HepG2 (cell line): ENCODE measurements around the gene PDLIM5. TPM values are rescaled to one million over a fixed set of nuclear protein-coding genes. Genes with fewer than 3 reads are reported as not detected.

Experiments used
- ATAC-seq: fragments of 200-7000 bp; cut with Tn5 transposase; 3 replicates; pipeline ENCODE4 v1.9.1; 2020; ENCODE audit warnings: mild to moderate bottlenecking, moderate library complexity
- BruUV-seq: library from RNA; stranded (reverse); fragments of 400-500 nt; replicated peaks from 2 replicates; lab custom pipeline; 2021; lab: Mats Ljungman, UMichigan
- CTCF ChIA-PET: fragments of 300-600 bp; formaldehyde crosslinking; extraction: SDS; loops from one replicate; lab custom pipeline; 2021; ENCODE audit warnings: low total read pairs, inconsistent platforms, low intra/inter-chr PET ratio; lab: Yijun Ruan, JAX
- POLR2A ChIA-PET: fragments of 350-600 bp; sonication (Branson Sonifier 250); formaldehyde crosslinking; loops from one replicate; lab custom pipeline; 2020; ENCODE audit warnings: antibody characterized with exemption, inconsistent platforms; lab: Yijun Ruan, JAX
- DNase-seq: peaks from one replicate; pipeline ENCODE4 v3.0.0-alpha.2; 2015; ENCODE audit warnings: low spot score
- FAIRE-seq: peaks from 3 replicates; lab custom pipeline; 2011; peaks lifted over from hg19 to GRCh38; lab: Jason Lieb, UNC
- H2AFZ ChIP-seq: one replicate; pipeline ENCODE4 v1.6.1; 2011; ENCODE audit warnings: low read length, inconsistent platforms
- H3K27ac ChIP-seq: fragments of 300-600 bp; 3 replicates; pipeline ENCODE4 v1.8.0; 2011; ENCODE audit warnings: mixed run types, mild to moderate bottlenecking, mixed read lengths, low read length, inconsistent platforms; ENCODE audit not compliant: insufficient read depth; ENCODE audit errors: extremely low read length
- H3K27me3 ChIP-seq, 2 experiments: fragments of 200-600 bp in 1 of 2; 2 replicates in 1 of 2; 3 replicates in 1 of 2; pipeline versions ENCODE4 v1.6.0 to v1.8.0; 2011; ENCODE audit warnings: low read length in 2 of 2, mild to moderate bottlenecking in 2 of 2, moderate library complexity in 2 of 2, inconsistent platforms in 1 of 2; ENCODE audit not compliant: insufficient read depth in 2 of 2, control insufficient read depth in 1 of 2
- H3K36me3 ChIP-seq, 2 experiments: fragments of 200-600 bp in 1 of 2; replicated peaks in 1 of 2; 2 replicates in 1 of 2; 3 replicates in 1 of 2; pipeline versions ENCODE4 v1.5.1 to v1.8.0; 2011; ENCODE audit warnings: low read length in 2 of 2, inconsistent platforms in 1 of 2; ENCODE audit not compliant: insufficient read depth in 2 of 2, control insufficient read depth in 1 of 2
- H3K4me1 ChIP-seq: 2 replicates; pipeline ENCODE4 v1.5.1; 2012; ENCODE audit warnings: low read length, inconsistent platforms; ENCODE audit not compliant: insufficient read depth
- H3K4me2 ChIP-seq: 2 replicates; pipeline ENCODE4 v1.6.0; 2011; ENCODE audit warnings: low read depth, low read length, inconsistent platforms
- H3K4me3 ChIP-seq, 3 experiments: fragments of 200-600 bp in 1 of 3; sonication (generic), shearing (Covaris generic) in 1 of 3; replicated peaks in 1 of 3; 2 replicates each; pipeline ENCODE4 v1.5.1; 2011 to 2016; ENCODE audit warnings: low read length in 3 of 3, inconsistent platforms in 2 of 3, low read depth in 2 of 3, mild to moderate bottlenecking in 2 of 3, control low read depth in 1 of 3, mixed read lengths in 1 of 3; ENCODE audit not compliant: insufficient read depth in 1 of 3
- H3K79me2 ChIP-seq: one replicate; pipeline ENCODE4 v1.6.1; 2011; ENCODE audit warnings: low read length, inconsistent platforms; ENCODE audit not compliant: insufficient read depth
- H3K9ac ChIP-seq: 2 replicates; pipeline ENCODE4 v1.6.0; 2011; ENCODE audit warnings: mild to moderate bottlenecking, low read depth, low read length, inconsistent platforms; ENCODE audit not compliant: insufficient read depth
- H3K9me3 ChIP-seq: 2 replicates; pipeline ENCODE4 v1.5.1; 2012; ENCODE audit warnings: mild to moderate bottlenecking, low read length
- H4K20me1 ChIP-seq: 2 replicates; pipeline ENCODE4 v1.6.0; 2011; ENCODE audit warnings: inconsistent platforms, mild to moderate bottlenecking, low read length, moderate library complexity; ENCODE audit not compliant: insufficient read depth
- ATF6 ChIP-seq: sonication (generic); formaldehyde crosslinking; conservative IDR thresholded peaks from 2 replicates; pipeline ENCODE4 v1.4.0; 2020; ENCODE audit warnings: missing genetic modification reagents
- ATF7 ChIP-seq, 2 experiments: fragments of 450-650 bp in 1 of 2; sonication (generic) in 1 of 2; formaldehyde crosslinking in 1 of 2; IDR thresholded peaks; 2 replicates each; pipeline versions ENCODE4 v1.4.0 to v1.6.1; 2016 to 2020; ENCODE audit warnings: antibody characterized with exemption in 1 of 2, mild to moderate bottlenecking in 1 of 2, missing genetic modification reagents in 1 of 2
- EHMT2 ChIP-seq: fragments of 200-600 bp; sonication (generic); IDR thresholded peaks from 2 replicates; pipeline ENCODE4 v1.7.0; 2017; ENCODE audit warnings: antibody characterized with exemption, low read depth, low read length, borderline replicate concordance
- POLR2AphosphoS2 ChIP-seq: IDR thresholded peaks from 2 replicates; pipeline ENCODE4 v1.6.1; 2011; ENCODE audit warnings: low read depth, low read length, improper control_type of control experiment
- TFDP2 ChIP-seq: sonication (generic); formaldehyde crosslinking; IDR thresholded peaks from 2 replicates; pipeline ENCODE4 v1.4.0; 2020; ENCODE audit warnings: missing genetic modification reagents
- ZFP36L2 ChIP-seq: sonication (generic); formaldehyde crosslinking; IDR thresholded peaks from 2 replicates; pipeline ENCODE4 v1.4.0; 2020; ENCODE audit warnings: missing genetic modification reagents
- ZNF275 ChIP-seq: sonication (generic); formaldehyde crosslinking; IDR thresholded peaks from 2 replicates; pipeline ENCODE4 v1.8.0; 2022; ENCODE audit warnings: missing genetic modification reagents, mild to moderate bottlenecking, inconsistent platforms, borderline replicate concordance
- ZNF556 ChIP-seq: sonication (generic); formaldehyde crosslinking; IDR thresholded peaks from 2 replicates; pipeline ENCODE4 v1.4.0; 2020; ENCODE audit warnings: mild to moderate bottlenecking, missing genetic modification reagents, borderline replicate concordance
- WGBS: methylation state at CpG from one replicate; pipeline ENCODE4 v1.1.6; 2017; ENCODE audit warnings: low lambda C conversion rate; 5-methylcytosine and 5-hydroxymethylcytosine counted together
- in situ Hi-C: cut with HindIII; loops from 2 replicates; pipeline ENCODE4 v1.10.0; 2017; ENCODE audit warnings: low pct_unique_long_range_greater_than_20kb; ENCODE audit not compliant: extremely low pct_ligation_motif_present
- intact Hi-C: fragments of 100-400 bp; cut with micrococcal nuclease; formaldehyde crosslinking; loops from one replicate; pipeline ENCODE4 v1.10.0; 2022; ENCODE audit not compliant: unreplicated experiment
- polyA plus RNA-seq, 8 experiments: library from polyadenylated mRNA; depleted of rRNA in 3 of 8; stranded (reverse) in 7 of 8; unstranded in 1 of 8; fragments of >200 nt; fragmentation: Illumina TruSeq in 4 of 8; extraction: Trizol in 4 of 8; gene quantifications; 2 replicates each; pipeline versions ENCODE4 v1.2.1 to v1.2.3, GENCODE V29; 2011 to 2016; ENCODE audit warnings: low read depth in 4 of 8, missing spikeins in 1 of 8, mixed read lengths in 1 of 8; ENCODE audit not compliant: insufficient read depth in 1 of 8
- total RNA-seq, 5 experiments: library from RNA; depleted of rRNA; stranded (reverse); fragments of >200 nt; fragmentation: Illumina TruSeq; extraction: Trizol; gene quantifications; 2 replicates each; pipeline ENCODE4 v1.2.3, GENCODE V29; 2016; ENCODE audit warnings: low read depth in 1 of 5

The PDLIM5 gene
- total and polyA plus RNA-seq, 2 of the 13 experiments (the other 11 are each of a cell fraction or from before 2014, with no cell fraction given): 52.8 to 119 TPM

- no peak overlapping the region for H3K27ac ChIP-seq
- WGBS: 100% methylated on average over 3 of the region's 3 CpGs
- H3K4me1 ChIP-seq: no peaks in the 10 kb centered on the region
- H3K79me2 ChIP-seq: no peaks in the 10 kb centered on the region
- no peak for TF ChIP-seq ZNF275 (CRISPR knock-in tag)
- TF ChIP-seq EHMT2: no peak
- TF ChIP-seq ATF7 (IDR thresholded peaks at IDR 0.05): no peak
- TF ChIP-seq ATF7 (CRISPR knock-in tag; IDR thresholded peaks at IDR 0.05): no peak
- TF ChIP-seq ATF6 (CRISPR knock-in tag): no peak
- TF ChIP-seq ZNF556 (CRISPR knock-in tag): no peak
- TF ChIP-seq POLR2AphosphoS2: no peak
- TF ChIP-seq ZFP36L2 (CRISPR knock-in tag): no peak
- no peak for TF ChIP-seq TFDP2 (CRISPR knock-in tag)
- ChIA-PET POLR2A (no interaction called here), CTCF (no interaction called here)
- no peaks in the 10 kb centered on the region for H3K27me3 ChIP-seq
- in situ Hi-C loops (no loop called here), intact Hi-C loops (no loop called here)
- no peaks in the 10 kb centered on the region for H3K9me3 ChIP-seq
- peaks cover 6 to 18% of the 10 kb centered on the region in 2 experiments for H3K36me3 ChIP-seq
- H3K4me3 ChIP-seq: no peak overlapping the region
- H3K4me2 ChIP-seq: no peak overlapping the region
- no peak for ATAC-seq
- FAIRE-seq: no peak
- BruUV-seq: no TSS peak
- no peak for DNase-seq
- no peak overlapping the region for H3K9ac ChIP-seq
- no peak overlapping the region for H2AFZ ChIP-seq
- H4K20me1 ChIP-seq: no peaks in the 10 kb centered on the region
These were observed 201.4 kb downstream of the PDLIM5 start for GRCh38 chr4:94653095-94653649.
